Lower leg skin (tissue), 3 donors: ENCODE results near the gene GRAP2.

Source experiments
- CTCF ChIP-seq, 3 donors: fragments of 450-650 bp; IDR thresholded peaks; one replicate each; pipeline ENCODE4 v1.5.1; 2016; ENCODE audit warnings: antibody characterized with exemption in 3 of 3, mild to moderate bottlenecking in 3 of 3, moderate library complexity in 2 of 3
- POLR2A ChIP-seq, 2 donors: fragments of 450-650 bp; IDR thresholded peaks; one replicate each; pipeline ENCODE4 v1.6.1; 2016 to 2017; ENCODE audit warnings: antibody characterized with exemption in 2 of 2, mild to moderate bottlenecking in 1 of 2, moderate library complexity in 1 of 2

GRCh38 chr22:39907047-39907446 is 6.2 kb downstream of the GRAP2 start:
- no peak for TF ChIP-seq CTCF (IDR thresholded peaks at IDR 0.05)
- no peak for TF ChIP-seq POLR2A (IDR thresholded peaks at IDR 0.05)
